HK-2 (cell line): ENCODE results near the gene PDE1A.

Experiments
- DNase-seq: peaks from one replicate; pipeline ENCODE4 v3.0.0-alpha.2; 2018; ENCODE audit not compliant: unreplicated experiment

The PDE1A gene

DNA sequence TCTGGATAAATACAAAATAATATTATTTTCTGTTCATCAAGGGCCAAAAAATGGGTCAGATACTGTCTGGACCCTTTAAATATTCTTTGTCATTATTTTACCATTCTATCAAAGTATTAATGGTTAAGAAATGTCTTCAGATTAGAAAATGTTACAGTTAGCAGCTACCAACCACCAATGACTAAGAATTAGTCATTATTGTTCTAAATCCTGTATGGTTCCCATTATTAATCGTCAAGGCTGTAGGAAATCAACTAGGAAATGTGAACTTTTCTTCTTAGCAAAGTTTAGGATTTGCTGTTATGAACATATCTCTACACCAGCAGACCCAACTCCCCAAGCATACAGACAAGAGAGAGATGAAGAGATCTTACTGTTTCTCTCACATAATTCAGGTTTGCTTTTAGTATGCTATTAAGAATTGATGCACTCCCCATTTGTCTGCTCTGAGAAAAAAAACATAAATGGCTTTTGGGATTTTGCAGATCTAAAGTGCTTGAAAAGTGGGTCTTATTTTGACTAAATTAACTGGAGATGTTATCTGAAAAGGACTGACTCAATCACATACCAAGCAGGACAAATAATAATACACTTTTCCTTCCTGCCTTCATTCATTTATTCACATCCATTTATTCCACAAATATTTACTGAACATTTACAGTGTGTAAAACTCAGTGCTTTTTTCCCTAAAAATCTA lies 293.5 kb downstream of the PDE1A start:
- no peak for DNase-seq

DNA sequence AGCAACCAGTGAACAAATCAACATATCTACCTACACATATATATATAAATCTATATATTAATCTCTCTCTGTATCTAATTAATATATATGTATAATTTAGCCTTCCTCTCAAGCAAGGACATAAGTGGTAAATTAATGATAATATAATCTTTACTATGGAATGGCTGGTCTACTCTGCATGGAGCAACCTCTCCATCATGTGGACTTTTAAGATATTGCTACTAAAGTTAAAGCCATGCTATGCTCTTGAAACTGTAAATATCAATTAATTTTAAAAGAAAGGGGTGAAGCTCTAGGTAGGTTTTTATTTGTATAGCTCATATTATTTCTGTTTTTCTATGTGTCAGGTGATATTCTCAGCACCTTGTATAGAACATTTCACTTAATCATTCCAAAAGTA lies 294.2 kb downstream of the PDE1A start:
- no peak for DNase-seq

DNA sequence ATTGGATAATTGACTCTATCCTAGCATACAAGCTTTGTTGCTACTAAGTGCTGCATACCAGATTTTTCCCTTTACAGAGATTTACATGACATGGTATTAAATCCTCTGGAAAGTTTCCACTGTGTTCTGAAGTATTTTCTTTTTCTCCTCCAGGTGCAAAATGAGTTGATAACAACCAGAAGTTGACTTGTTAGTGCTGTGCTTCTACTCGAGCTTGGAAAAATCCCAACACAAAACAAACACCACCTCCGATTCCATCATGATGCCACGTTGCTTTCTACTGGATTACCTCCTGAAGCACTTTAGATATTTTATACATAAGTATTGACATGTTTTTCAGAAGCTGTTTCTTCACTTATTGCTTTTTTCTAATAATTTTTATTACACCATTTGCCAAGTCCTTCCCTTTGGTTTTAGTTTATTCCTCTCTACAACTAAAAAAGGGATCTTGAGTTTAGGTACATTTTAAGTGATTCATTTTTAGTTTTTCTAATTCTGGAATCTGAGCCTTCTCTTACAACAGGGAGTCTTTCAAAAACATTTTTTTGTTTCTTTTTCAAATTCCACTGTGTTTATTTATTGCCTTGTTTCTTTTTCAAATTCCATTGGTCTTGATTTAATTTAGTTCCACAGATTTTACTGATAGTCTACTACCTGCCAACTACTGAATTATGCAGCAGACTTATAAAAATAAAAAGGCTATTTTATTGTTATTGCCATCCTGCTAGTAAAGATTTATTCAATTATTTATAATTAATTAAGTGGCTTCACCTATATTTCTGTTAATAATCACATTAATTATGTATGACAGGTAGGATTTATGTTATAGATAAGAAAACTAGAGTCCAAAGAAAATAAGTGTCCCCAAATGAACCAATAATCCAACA lies 297.8 kb downstream of the PDE1A start:
- no peak for DNase-seq

DNA sequence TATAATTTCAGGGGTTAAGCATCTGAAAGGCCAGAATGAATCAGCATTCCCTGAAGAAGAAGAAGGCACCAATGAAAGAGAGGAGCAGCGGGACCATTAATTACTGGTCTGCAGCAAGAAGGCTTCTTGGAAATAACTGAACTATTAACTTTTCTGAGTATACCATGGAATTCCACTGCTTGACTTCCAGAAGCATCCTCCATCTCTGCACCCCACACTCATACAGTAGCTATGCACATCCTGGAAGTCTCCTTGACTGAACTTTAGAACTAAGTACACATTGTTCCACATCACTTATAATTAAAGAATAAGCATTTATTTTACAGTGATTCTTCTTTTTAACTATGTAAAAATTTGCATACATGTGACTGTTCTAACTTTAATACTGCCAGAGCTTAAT lies 309.6 kb downstream of the PDE1A start:
- DNase-seq: peak; percentile 16

DNA sequence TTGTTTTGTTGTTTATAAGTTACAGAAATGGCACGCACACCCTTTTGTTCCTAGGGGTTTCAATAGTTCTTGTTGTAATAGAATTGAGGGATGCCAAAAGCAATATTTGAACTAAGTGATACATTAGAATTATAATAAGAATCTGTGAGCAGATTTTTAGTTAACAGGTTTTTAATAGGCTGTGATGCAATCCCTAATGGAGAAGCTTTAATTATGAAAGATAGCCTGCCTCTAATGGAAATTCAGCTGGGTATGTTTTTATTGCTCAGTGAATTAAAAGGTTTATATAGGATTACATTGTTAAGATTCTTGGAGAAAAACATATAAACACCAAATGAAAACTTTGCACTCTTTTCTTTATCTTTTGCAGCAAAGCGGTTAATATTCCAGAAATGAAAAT lies 310.1 kb downstream of the PDE1A start:
- no peak for DNase-seq

DNA sequence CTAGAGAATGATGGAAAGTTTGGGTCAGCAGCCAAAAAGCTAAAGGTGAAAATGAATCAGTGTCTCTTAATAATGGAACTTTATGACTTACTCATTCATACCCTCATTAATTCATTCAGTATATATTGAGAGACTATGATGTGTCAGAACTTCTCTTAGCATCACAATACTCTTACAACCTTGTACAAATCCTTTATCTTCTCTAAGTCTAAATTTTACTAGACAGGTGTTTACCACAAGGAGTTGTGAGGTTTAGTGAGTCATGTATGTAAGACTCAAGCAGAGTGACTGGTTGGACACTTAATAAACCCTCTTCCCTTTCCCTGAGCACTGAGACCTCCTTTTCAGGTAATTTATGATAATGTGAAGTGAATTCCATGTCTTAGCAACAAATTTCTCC lies 311.6 kb downstream of the PDE1A start:
- DNase-seq: no peak

DNA sequence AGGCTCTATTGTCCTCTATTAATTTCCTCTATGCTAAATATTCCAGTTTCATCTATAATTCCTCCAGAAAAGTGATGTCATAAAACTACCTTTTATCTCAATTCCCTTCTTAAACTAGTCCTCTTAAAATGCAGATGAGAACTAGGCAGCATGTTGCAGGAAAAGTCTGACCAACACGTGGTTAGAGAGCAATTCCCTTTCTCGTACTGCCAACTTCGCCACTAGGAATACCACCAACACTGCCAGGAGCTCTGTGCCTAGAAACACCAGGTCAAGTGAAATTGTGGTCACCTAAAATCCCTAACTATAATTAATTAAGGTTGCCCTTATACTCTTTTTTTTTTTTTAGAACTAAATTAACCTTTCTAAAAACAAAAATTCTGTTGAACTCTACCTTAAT lies 313.5 kb downstream of the PDE1A start:
- no peak for DNase-seq

DNA sequence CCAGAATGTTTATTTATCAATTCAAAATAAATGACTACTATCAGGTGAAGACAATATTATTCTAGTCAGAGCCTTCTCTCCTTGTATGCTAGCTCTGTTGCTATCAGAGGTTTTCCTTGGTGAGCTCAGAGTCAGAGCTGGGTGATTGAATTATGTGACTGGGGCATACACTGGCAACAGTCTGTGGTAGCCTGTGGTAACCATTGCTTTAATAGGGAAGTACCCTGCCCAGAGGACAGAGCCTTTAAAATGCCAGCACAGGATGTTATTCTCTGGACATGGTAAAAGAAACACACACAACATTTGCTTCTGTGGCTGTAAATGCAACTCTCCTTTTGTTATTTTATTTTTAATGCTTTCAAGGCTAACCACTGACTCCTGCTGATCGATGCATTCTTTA lies 316.5 kb downstream of the PDE1A start:
- DNase-seq: no peak

DNA sequence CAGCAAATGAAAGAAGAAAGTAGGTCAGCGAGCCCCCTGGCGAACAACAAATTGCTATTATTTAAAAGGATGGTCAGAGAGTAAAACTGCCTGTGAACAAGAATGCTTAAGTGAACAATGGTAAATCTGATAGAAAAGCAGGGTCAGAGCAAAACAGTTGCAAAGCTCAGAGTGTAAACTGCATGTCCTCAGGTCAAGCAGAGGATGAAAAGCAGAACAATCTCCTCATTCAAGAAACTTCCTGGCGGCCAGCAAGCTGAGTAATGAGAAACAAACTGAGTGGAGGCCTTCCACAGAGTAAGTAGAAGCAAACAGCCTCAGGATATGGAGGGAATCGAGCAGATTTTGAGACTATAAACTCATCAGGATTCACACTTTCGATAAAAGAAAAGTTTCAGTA lies 323.3 kb downstream of the PDE1A start:
- no peak for DNase-seq

DNA sequence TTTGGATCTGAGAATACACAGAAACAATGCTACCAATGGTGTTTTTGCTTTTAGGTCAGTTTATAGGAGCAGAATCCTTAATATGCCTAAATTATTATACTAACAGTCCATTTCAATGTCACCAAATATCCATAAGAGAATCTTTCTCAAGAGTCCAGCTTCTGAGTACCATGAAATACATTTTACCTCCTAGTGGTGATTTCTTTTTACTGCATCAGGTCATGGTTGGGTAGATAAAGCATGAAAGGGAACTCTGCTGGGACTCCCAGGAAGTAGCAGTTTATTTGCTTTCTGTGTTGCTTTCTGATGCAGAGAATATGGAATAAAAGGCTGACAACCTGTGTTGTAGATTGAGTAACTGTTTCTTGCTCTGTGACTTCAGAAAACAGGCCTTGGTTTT lies 325.6 kb downstream of the PDE1A start:
- no peak for DNase-seq

DNA sequence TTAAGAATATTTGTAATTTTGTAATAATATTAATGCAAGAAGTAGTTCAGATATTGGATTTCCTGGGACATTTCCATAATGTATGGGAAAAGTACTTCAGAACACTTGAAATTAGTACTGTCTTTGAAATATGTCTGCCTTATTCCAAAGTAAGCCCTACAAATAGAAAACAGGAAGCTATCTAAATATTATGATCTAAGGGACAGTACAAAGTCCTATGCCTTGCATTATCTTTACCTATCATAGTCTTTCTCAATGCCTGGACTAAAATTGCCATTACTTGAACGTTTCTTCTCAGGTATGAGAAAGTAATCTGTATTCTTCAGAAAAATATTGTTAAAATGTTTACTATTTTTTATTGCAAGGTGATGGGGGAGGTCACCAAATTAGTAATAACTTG lies 328.2 kb downstream of the PDE1A start:
- DNase-seq: no peak

DNA sequence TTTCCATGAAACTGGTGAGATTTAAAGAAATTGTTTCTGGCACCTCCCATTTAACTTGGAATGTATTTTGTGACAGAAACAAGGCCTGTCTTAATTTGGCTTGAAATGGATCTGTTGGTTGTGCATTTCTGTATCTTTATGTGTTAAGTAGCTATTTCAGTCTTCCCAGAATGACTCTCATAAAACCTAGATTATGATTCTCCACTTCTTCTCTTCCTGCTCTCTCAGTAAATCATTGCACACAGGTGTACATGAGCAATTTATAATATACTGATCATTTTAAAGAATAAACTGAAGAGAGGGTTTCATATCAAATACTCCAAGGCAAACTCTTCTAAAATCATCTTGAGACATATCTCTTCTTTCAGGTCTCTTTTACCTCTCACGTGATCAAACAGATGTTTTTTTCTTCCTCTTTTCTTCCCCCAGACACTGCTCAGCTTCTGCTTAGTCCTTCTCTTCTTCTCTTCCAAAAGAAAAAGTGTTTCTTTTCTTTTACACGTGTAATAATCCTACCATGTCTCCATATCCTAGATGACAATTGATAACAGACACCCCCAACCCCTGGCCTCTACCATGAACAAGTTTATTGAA lies 329.2 kb downstream of the PDE1A start:
- DNase-seq: no peak

DNA sequence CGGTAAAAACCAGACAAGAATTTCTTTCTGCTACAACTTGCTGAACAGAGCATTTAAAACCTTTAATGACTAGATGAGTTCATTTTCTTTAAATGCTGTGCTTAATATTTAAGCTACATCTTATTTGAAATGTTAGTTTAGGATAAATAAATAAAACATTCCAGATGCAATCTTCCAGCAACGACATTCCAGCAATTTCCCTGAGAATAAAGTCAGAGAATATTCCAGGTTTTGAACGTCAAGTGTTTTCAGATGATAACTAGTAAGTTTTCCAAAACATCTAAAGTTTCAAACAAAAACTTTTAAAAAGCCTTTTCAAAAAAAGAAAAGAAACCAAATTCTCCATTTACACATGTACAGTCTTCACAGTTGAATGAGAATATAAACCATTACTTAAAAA lies 336.4 kb downstream of the PDE1A start:
- DNase-seq: no peak
